ENCODE data around the gene ADK.

GRCh38 chr10:74177140-74177677, 26.2 kb downstream of the ADK start:
- TF ChIP-seq CTCF (conservative IDR thresholded peaks at IDR 0.05) (no peak), EZH2 (IDR thresholded peaks at IDR 0.05; ENCODE audit: low read depth) (no peak)
